ENCODE data around the gene ZNF438. TPM values are rescaled to one million over a fixed set of nuclear protein-coding genes. Genes with fewer than 3 reads are reported as not detected.

Gene ZNF438
- total and polyA plus RNA-seq, 2 of the 8 experiments (the other 6 are each of a cell fraction or from before 2014, with no cell fraction given): 0.95 to 1.7 TPM

DNA sequence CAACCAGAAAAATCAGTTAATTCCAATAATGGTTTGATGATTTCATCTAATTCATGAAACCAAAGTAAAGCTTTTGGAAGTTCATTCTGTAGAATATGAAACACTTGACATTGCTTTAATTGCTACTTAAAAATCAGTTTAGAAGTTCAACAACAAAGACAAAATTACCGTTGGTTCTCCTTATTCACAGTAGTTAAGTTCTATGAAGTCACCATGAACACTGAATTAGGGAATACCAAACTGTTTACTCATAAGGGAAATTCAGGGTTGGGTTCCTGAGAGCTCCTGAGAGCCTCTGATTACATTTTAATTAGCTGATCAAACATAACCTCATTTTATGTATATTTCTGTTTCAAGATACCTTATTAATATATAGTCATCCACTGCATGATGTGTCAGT lies 46.2 kb downstream of the ZNF438 start:
- Histone ChIP-seq H4K8ac (ENCODE audit: extremely low read depth, insufficient read depth, low read length) (no peak overlapping the region), H3K23ac (ENCODE audit: insufficient read length) (no peak overlapping the region), H2BK12ac (ENCODE audit: low read depth, low read length) (no peak overlapping the region), H3K14ac (ENCODE audit: insufficient read length) (no peak overlapping the region), H3K4me2 (ENCODE audit: insufficient read depth in 1 of 2, low read depth in 2 of 2, low read length in 2 of 2) (no peak overlapping the region), H2AK5ac (ENCODE audit: low read depth, low read length) (no peak overlapping the region), H3K9me3 (ENCODE audit: insufficient read depth in 2 of 2, low read depth in 1 of 2, low read length in 1 of 2) (no peaks in the 10 kb centered on the region), H3K4ac (replicated peaks; ENCODE audit: insufficient read length, low read depth, low read length) (no peak overlapping the region), H2AFZ (ENCODE audit: low read length) (no peak overlapping the region), H3K56ac (replicated peaks; ENCODE audit: insufficient read length, low read depth, low read length) (no peak overlapping the region), H4K5ac (ENCODE audit: insufficient read length, low read depth, low read length) (no peak overlapping the region), H2BK5ac (ENCODE audit: low read depth, low read length) (no peak overlapping the region), H2BK20ac (ENCODE audit: low read length) (no peak overlapping the region), H3K9ac (replicated peaks in 1 of 4; ENCODE audit: extremely low read depth in 1 of 4, low read depth in 3 of 4, low read length in 3 of 4) (no peak overlapping the region), H3K79me1 (ENCODE audit: low read depth, low read length) (no peaks in the 10 kb centered on the region), H3K23me2 (ENCODE audit: low read depth, low read length) (no peaks in the 10 kb centered on the region), H3K4me1 (replicated peaks in 1 of 4; ENCODE audit: control insufficient read depth in 3 of 4, insufficient read depth in 4 of 4, low read length in 3 of 4) (no peaks in the 10 kb centered on the region), H3K79me2 (ENCODE audit: control insufficient read depth in 1 of 2, insufficient read depth in 2 of 2, low read length in 2 of 2) (no peaks in the 10 kb centered on the region), H3K36me3 (ENCODE audit: control insufficient read depth in 2 of 4, insufficient read depth in 4 of 4, low read length in 3 of 4) (no peaks in the 10 kb centered on the region), H3K27ac (ENCODE audit: low read depth, low read length) (no peak overlapping the region), H4K20me1 (replicated peaks in 1 of 2; ENCODE audit: control insufficient read depth in 1 of 2, insufficient read depth in 2 of 2, low read length in 2 of 2) (no peaks in the 10 kb centered on the region), H2BK120ac (replicated peaks; ENCODE audit: low read depth, low read length) (no peak overlapping the region), H3K4me3 (ENCODE audit: extremely low read depth in 1 of 4, insufficient read depth in 2 of 4, low read depth in 3 of 4, low read length in 4 of 4) (no peak overlapping the region), H4K91ac (replicated peaks; ENCODE audit: insufficient read length, low read length) (no peak overlapping the region), H3K27me3 (replicated peaks in 1 of 4; ENCODE audit: control insufficient read depth in 3 of 4, extremely low read depth in 1 of 4, insufficient read depth in 3 of 4, low read length in 3 of 4) (no peaks in the 10 kb centered on the region), H2BK15ac (ENCODE audit: low read length) (no peak overlapping the region), H3K18ac (ENCODE audit: extremely low read depth, low read length) (no peak overlapping the region)
- ChIA-PET POLR2A (ENCODE audit: partially characterized antibody) (no interaction called here), CTCF (ENCODE audit: partially characterized antibody) (interaction anchor here (0.6 kb wide), 1 partner anchor 78 kb away, joined by 3 read pairs; no protein-coding TSS in a partner anchor)
- no peak for FAIRE-seq
- WGBS, 2 experiments (ENCODE audit: extremely low coverage in 1 of 2, insufficient coverage in 1 of 2, insufficient read length in 1 of 2, insufficient replicate concordance in 2 of 2, low coverage in 1 of 2, low lambda C conversion rate in 2 of 2, missing lambda C conversion rate in 1 of 2): 90% methylated on average over 1 of the region's 1 CpG; no CpG with 5 or more reads in 1 of the 2 experiments
- TF ChIP-seq EGR1 (IDR thresholded peaks at IDR 0.05; ENCODE audit: borderline replicate concordance, low read depth, low read length): no peak
- no peak for TF ChIP-seq SIX5 (IDR thresholded peaks at IDR 0.05; ENCODE audit: low read depth, low read length)
- no peak for TF ChIP-seq CREB1 (IDR thresholded peaks at IDR 0.05)
- no peak for TF ChIP-seq HDAC6 (IDR thresholded peaks at IDR 0.05; ENCODE audit: low read depth, low read length)
- TF ChIP-seq POLR2AphosphoS5 (IDR thresholded peaks at IDR 0.05; ENCODE audit: low read depth, low read length): no peak
- no peak for TF ChIP-seq GTF2F1 (IDR thresholded peaks at IDR 0.05; ENCODE audit: borderline replicate concordance, low read depth, low read length)
- TF ChIP-seq BACH1 (IDR thresholded peaks at IDR 0.05; ENCODE audit: low read length): no peak
- TF ChIP-seq SIN3A (conservative IDR thresholded peaks at IDR 0.05 in 1 of 2, IDR thresholded peaks at IDR 0.05 in 1 of 2; ENCODE audit: low read depth in 1 of 2, low read length in 2 of 2): no peak
- no peak for TF ChIP-seq EZH2 (IDR thresholded peaks at IDR 0.05; ENCODE audit: low read depth, low read length, severe bottlenecking)
- TF ChIP-seq BCL11A (IDR thresholded peaks at IDR 0.05; ENCODE audit: low read depth in 2 of 2, low read length in 2 of 2): no peak
- TF ChIP-seq POU5F1 (IDR thresholded peaks at IDR 0.05; ENCODE audit: low read depth, low read length): no peak
- no peak for TF ChIP-seq FOSL1 (IDR thresholded peaks at IDR 0.05; ENCODE audit: insufficient read depth, low read depth, low read length)
- no peak for DNase-seq (ENCODE audit: low read depth in 1 of 2, low spot score in 2 of 2)
